GM12874 (cell line): ENCODE data around the gene MCTP1.

Source experiments
- TF ChIP-seq, protein P1 (sequence below): IDR thresholded peaks from 2 replicates; pipeline ENCODE4 v1.5.1; 2011; ENCODE audit warnings: low read depth, mild to moderate bottlenecking, control low read depth, low read length, moderate library complexity; ENCODE audit not compliant: insufficient read depth

MCTP1 gene

DNA sequence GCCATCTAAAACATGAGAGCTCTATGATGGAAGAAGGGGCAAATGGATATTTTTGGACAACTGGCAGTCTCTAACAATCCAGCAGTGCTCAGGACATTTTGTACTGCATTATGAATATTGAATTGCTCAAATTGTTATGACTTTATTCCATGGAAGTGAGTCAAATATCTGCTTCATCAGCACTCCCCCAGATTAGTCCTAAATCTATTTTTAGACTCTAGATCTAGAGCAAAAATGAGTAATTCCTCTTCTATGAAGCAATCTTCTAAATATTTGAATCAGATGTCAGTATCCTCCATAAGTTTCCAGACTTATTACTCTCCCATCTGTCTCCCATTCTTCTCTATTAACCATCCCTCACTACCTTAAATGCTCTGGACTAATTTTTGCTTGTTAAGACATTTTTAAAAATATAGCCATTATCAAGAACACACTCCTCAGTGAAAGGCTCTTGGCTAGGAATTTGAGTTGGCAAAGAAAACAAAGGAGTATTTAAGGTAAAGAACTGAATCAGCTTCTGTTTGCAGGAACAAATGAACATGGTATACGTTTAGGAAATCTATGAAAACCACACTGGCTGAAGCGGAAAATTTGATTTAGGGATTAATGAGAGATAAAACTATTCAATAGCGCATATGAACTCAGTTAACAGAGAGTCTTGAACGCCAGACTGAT, 300.9 kb downstream of the MCTP1 start:
- TF ChIP-seq, protein P1, sequence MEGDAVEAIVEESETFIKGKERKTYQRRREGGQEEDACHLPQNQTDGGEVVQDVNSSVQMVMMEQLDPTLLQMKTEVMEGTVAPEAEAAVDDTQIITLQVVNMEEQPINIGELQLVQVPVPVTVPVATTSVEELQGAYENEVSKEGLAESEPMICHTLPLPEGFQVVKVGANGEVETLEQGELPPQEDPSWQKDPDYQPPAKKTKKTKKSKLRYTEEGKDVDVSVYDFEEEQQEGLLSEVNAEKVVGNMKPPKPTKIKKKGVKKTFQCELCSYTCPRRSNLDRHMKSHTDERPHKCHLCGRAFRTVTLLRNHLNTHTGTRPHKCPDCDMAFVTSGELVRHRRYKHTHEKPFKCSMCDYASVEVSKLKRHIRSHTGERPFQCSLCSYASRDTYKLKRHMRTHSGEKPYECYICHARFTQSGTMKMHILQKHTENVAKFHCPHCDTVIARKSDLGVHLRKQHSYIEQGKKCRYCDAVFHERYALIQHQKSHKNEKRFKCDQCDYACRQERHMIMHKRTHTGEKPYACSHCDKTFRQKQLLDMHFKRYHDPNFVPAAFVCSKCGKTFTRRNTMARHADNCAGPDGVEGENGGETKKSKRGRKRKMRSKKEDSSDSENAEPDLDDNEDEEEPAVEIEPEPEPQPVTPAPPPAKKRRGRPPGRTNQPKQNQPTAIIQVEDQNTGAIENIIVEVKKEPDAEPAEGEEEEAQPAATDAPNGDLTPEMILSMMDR = no peak

DNA sequence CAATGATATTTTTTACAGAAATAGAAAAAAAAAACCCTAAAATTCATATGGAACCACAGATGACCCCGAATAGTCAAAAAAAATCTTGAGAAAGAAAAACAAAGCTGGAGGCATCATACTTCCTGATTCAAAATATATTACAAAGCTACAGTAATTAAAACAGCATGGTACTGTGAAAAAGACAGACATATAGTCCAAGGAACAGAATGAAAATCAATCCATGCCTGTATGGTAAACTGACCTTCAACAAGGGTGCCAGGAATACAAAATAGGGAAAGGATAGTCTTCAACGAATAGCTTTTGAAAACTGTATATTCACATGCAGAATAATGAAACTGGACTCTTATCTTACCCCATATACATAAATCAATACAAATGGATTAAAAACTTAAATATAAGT, 307.5 kb downstream of the MCTP1 start:
- TF ChIP-seq, protein P1 = no peak

DNA sequence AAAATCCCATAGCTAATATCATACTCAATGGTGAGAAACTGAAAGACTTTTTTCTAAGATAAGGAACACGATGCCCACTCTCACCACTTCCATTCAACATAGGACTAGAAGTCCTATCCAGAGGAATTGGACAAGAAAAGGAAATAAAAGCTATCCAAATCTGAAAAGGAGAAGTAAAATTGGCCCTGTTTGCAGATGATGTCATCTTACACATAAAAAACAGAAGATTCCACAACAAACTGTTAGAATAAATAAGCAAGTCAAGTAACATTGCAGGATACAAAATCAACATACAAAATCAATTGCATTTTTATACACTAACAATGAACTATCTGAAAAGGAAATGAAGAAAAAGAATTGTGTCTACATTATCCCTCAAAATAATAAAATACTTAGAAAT, 308.0 kb downstream of the MCTP1 start:
- TF ChIP-seq, protein P1 = no peak

DNA sequence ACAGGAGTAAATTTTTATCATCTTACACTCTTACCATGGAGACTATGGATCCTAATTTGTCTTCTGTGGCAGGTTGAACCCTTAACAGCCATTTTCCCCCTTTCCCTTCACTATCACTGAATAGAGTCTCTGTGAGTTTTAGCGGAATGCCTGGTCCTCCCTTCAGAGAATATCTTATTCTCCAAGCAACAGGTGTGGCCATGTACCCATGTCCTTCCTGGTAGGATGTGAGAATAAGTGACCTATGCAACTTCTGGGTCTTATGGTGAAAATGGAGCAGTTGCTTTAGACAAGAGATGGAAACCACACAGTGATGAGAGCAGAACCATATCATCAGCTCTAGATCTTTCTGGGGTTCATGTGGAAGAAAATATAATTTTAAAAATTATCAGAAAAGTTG, 312.6 kb downstream of the MCTP1 start:
- TF ChIP-seq, protein P1 = no peak

DNA sequence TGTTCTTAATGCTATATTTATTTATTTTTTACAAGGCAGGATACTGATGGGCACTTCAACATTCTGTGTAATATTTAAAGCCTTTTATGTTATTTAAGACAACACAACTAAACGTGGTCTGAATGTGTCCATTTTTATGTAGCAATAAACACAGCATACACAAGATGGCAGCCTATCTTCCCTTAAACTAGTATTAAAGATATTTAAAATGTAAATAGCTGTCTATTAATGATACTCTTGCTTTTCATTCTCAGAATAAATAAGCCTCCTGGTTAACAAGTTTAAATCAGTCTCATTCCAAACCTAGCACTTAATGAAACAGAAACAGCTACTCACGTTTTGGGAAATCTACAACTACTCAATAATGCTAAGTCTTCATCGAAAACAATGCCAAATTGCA, 315.7 kb downstream of the MCTP1 start:
- TF ChIP-seq, protein P1 = 0 out of 2 replicates have a peak, but pooled peaks have one; percentile 4

DNA sequence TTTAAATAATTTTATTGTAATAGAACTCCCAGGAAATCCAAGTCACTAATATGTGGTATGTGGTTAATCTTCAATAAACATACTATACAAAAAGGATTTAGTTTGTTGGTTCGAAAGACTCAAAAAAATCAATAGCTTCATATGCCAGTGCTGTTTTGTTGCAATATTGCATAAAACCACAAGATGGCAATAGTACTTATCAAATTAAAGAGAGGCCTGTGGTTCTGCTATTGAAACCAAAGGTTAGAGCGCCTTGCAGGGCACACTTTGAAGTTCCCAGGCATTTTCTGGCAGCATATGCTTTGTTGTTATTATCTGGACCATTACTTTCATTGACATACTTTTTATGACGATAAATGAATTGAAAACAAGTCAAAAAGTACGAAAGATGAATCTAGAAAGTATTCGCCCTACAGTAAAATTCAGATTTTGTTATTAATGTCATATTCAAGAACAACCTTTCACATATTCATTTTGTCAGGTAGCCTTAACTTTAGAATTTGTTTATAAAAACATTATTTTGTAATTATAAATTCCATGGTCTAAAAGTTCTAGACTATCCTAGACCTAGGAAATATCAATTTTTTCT, 316.3 kb downstream of the MCTP1 start:
- TF ChIP-seq, protein P1 = peak; percentile 34

DNA sequence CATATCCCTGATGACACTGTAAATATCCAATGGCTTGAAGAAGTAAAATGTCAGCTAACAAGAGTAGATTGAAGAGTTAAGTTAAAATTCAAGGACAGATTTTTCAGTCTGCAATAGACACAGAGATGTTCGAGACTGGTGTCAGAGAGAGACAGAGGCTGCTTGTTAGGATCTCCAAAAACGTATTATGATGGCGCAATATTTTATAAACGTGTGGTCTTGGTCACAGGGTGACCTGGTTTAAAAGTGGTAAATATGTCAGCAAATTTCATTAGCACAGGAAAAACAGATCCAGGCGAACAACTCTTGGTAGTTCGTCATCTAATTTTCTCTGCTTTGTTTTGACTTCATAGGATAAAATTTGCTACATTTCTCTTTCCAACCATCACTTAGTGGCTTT, 317.4 kb downstream of the MCTP1 start:
- TF ChIP-seq, protein P1 = no peak
